ENCODE results near the gene TTLL11.

DNA sequence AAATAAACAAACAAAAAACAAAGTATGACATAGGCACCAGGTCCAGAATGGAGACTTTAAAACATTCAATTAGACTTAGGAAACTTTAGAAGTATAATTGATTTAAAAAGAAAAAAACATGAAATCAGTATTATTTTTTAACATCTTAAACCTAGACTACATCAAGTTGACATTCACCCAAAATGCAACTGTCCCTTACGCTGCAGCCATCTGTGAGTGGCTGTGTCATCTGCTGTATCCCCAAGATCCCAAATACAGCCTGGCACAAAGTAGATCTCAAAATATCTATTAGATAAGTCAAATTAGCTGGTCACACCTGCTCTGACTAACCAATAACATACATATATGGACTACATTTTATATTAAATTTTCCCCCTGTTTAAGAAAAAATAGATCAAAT is 7.8 kb downstream of the TTLL11 start:
- TF ChIP-seq, protein P1, sequence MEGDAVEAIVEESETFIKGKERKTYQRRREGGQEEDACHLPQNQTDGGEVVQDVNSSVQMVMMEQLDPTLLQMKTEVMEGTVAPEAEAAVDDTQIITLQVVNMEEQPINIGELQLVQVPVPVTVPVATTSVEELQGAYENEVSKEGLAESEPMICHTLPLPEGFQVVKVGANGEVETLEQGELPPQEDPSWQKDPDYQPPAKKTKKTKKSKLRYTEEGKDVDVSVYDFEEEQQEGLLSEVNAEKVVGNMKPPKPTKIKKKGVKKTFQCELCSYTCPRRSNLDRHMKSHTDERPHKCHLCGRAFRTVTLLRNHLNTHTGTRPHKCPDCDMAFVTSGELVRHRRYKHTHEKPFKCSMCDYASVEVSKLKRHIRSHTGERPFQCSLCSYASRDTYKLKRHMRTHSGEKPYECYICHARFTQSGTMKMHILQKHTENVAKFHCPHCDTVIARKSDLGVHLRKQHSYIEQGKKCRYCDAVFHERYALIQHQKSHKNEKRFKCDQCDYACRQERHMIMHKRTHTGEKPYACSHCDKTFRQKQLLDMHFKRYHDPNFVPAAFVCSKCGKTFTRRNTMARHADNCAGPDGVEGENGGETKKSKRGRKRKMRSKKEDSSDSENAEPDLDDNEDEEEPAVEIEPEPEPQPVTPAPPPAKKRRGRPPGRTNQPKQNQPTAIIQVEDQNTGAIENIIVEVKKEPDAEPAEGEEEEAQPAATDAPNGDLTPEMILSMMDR (IDR thresholded peaks at IDR 0.05) = no peak
- TF ChIP-seq POLR2A (IDR thresholded peaks at IDR 0.05) = no peak
